ENCODE data around the gene CXCL16. TPM values are rescaled to one million over a fixed set of nuclear protein-coding genes. Genes with fewer than 3 reads are reported as not detected.

CXCL16 gene
- total RNA-seq, 2 donors from 2014 or later = 4.9 to 6.1 TPM

- ATAC-seq = no peak
- DNase-seq (ENCODE audit: low spot score in 2 of 2) = no peak
- Mint-ChIP-seq H3K9me3 (no peaks in the 10 kb centered on the region), H3K27ac (no peak overlapping the region), H3K36me3 (peaks cover 0 to 4% of the 10 kb centered on the region in 2 donors)
These were observed 3.7 kb downstream of the CXCL16 start for GRCh38 chr17:4735876-4736651.

GRCh38 chr17:4734857-4735475, 4.8 kb downstream of the CXCL16 start:
- peaks cover 0 to 5% of the 10 kb centered on the region in 2 donors for H3K36me3 Mint-ChIP-seq
- H3K27ac Mint-ChIP-seq = no peak overlapping the region
- H3K9me3 Mint-ChIP-seq = no peaks in the 10 kb centered on the region
- ATAC-seq = no peak
- DNase-seq (ENCODE audit: low spot score in 2 of 2) = no peak

GRCh38 chr17:4733073-4733531, 6.6 kb downstream of the CXCL16 start:
- Mint-ChIP-seq H3K36me3 (peaks cover 0 to 5% of the 10 kb centered on the region in 2 donors), H3K27ac (no peak overlapping the region), H3K9me3 (no peaks in the 10 kb centered on the region)
- ATAC-seq (no peak), DNase-seq (ENCODE audit: low spot score in 2 of 2) (no peak)

- DNase-seq (ENCODE audit: low spot score in 2 of 2) = no peak
- peak; percentile 31 to 43 for ATAC-seq
- H3K27ac Mint-ChIP-seq = peak overlapping the region; percentile 2 to 53
- H3K9me3 Mint-ChIP-seq = no peaks in the 10 kb centered on the region
- H3K36me3 Mint-ChIP-seq = peaks cover 0 to 5% of the 10 kb centered on the region in 2 donors
These were observed 11.6 kb downstream of the CXCL16 start for GRCh38 chr17:4728124-4728523.

GRCh38 chr17:4725646-4726310, 13.9 kb downstream of the CXCL16 start:
- no peak for DNase-seq (ENCODE audit: low spot score in 2 of 2)
- Mint-ChIP-seq H3K9me3 (no peaks in the 10 kb centered on the region), H3K27ac (peak overlapping the region in 1 of 2 donors; percentile 21), H3K36me3 (no peaks in the 10 kb centered on the region)
- ATAC-seq = no peak

GRCh38 chr17:4724650-4725049, 15.1 kb downstream of the CXCL16 start:
- Mint-ChIP-seq H3K27ac (no peak overlapping the region), H3K36me3 (peaks cover 0 to 1% of the 10 kb centered on the region in 2 donors), H3K9me3 (no peaks in the 10 kb centered on the region)
- ATAC-seq (no peak), DNase-seq (ENCODE audit: low spot score in 2 of 2) (no peak)

- Mint-ChIP-seq H3K27ac (no peak overlapping the region), H3K9me3 (no peaks in the 10 kb centered on the region), H3K36me3 (peaks cover 7 to 8% of the 10 kb centered on the region in 2 donors)
- ATAC-seq = no peak
- DNase-seq (ENCODE audit: low spot score in 2 of 2) = no peak
These were observed 17.0 kb downstream of the CXCL16 start for GRCh38 chr17:4722678-4723240.

- ATAC-seq (peak; percentile 20 to 71), DNase-seq (ENCODE audit: low spot score in 2 of 2) (no peak)
- Mint-ChIP-seq H3K36me3 (peaks cover 7 to 15% of the 10 kb centered on the region in 2 donors), H3K27ac (peak overlapping the region in 1 of 2 donors; percentile 84), H3K9me3 (no peaks in the 10 kb centered on the region)
These were observed 18.3 kb downstream of the CXCL16 start for GRCh38 chr17:4721203-4722135.

GRCh38 chr17:4720787-4721186, 18.9 kb downstream of the CXCL16 start:
- H3K36me3 Mint-ChIP-seq = peaks cover 7 to 15% of the 10 kb centered on the region in 2 donors
- H3K27ac Mint-ChIP-seq = peak overlapping the region in 1 of 2 donors; percentile 84
- H3K9me3 Mint-ChIP-seq = no peaks in the 10 kb centered on the region
- DNase-seq (ENCODE audit: low spot score in 2 of 2) (no peak), ATAC-seq (no peak)

GRCh38 chr17:4719684-4720221, 20.0 kb downstream of the CXCL16 start:
- peak overlapping the region; percentile 37 to 91 for H3K27ac Mint-ChIP-seq
- H3K9me3 Mint-ChIP-seq = no peaks in the 10 kb centered on the region
- H3K36me3 Mint-ChIP-seq = peaks cover 14 to 15% of the 10 kb centered on the region in 2 donors
- DNase-seq (ENCODE audit: low spot score in 2 of 2) = no peak
- no peak for ATAC-seq

- Mint-ChIP-seq H3K9me3 (no peaks in the 10 kb centered on the region), H3K27ac (peak overlapping the region in 1 of 2 donors; percentile 37), H3K36me3 (peaks cover 14 to 17% of the 10 kb centered on the region in 2 donors)
- no peak for ATAC-seq
- DNase-seq (ENCODE audit: low spot score in 2 of 2) = no peak
These were observed 20.6 kb downstream of the CXCL16 start for GRCh38 chr17:4719146-4719545.

GRCh38 chr17:4718276-4718675, 21.5 kb downstream of the CXCL16 start:
- H3K36me3 Mint-ChIP-seq = peaks cover 14 to 20% of the 10 kb centered on the region in 2 donors
- no peak for ATAC-seq
- no peak for DNase-seq (ENCODE audit: low spot score in 2 of 2)
- H3K9me3 Mint-ChIP-seq = no peaks in the 10 kb centered on the region
- H3K27ac Mint-ChIP-seq = peak overlapping the region in 1 of 2 donors; percentile 50

GRCh38 chr17:4717791-4718190, 21.9 kb downstream of the CXCL16 start:
- ATAC-seq (no peak), DNase-seq (ENCODE audit: low spot score in 2 of 2) (no peak)
- Mint-ChIP-seq H3K27ac (no peak overlapping the region), H3K36me3 (peaks cover 14 to 20% of the 10 kb centered on the region in 2 donors), H3K9me3 (no peaks in the 10 kb centered on the region)

- Mint-ChIP-seq H3K27ac (peak overlapping the region; percentile 84 to 97), H3K9me3 (no peaks in the 10 kb centered on the region), H3K36me3 (peaks cover 24 to 35% of the 10 kb centered on the region in 2 donors)
- ATAC-seq (no peak), DNase-seq (ENCODE audit: low spot score in 2 of 2) (no peak)
These were observed 23.6 kb downstream of the CXCL16 start for GRCh38 chr17:4716081-4716480.

GRCh38 chr17:4715063-4715744, 24.5 kb downstream of the CXCL16 start:
- no peaks in the 10 kb centered on the region for H3K9me3 Mint-ChIP-seq
- DNase-seq (ENCODE audit: low spot score in 2 of 2) (no peak), ATAC-seq (no peak)
- peaks cover 26 to 37% of the 10 kb centered on the region in 2 donors for H3K36me3 Mint-ChIP-seq
- peak overlapping the region; percentile 84 to 97 for H3K27ac Mint-ChIP-seq

Measured in activated naive CD4-positive, alpha-beta T cell treated with anti-CD3 and anti-CD28 coated beads, Interleukin-2, amount 50 U/mL, for 72 hours (primary cell).